Measurements from ENCODE around the gene POLR3H.

DNA sequence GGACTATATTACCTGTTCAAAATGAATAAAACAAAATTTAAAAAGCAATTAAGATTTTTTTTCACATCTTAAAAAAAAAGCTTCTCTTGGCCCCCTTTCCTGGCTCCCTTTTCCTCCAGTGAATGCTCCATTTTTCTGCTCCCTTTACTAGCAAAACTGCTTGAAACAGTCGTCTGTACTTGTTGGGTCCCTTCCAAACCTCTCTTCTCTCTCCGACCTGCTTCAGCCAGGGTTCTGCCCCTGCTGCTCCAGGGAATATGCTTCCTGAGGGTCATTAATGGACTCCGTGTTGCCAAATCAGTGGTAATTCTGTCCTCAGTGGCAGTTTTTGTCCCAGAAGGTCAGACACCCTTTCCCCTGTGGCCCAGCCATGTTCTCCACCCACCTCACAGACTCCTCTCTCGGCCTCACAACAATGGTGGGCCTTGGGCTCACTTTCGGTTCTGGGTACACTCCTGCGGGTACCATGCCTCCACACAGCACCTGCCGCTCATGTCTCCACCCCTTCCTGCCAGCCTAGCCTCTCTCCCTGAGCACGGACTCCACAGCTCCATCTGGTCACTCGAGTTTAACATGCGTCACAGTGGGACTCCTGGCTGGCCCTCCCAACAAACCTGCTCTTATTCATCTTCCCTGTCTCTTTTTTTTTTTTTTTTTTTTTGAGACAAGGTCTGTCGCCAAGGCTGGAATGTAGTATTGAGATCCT is 7.8 kb upstream of the POLR3H start:
- TF ChIP-seq POLR2A (IDR thresholded peaks at IDR 0.05; ENCODE audit: low read depth, low read length), result no peak
- no peak for TF ChIP-seq POLR2AphosphoS5 (IDR thresholded peaks at IDR 0.05; ENCODE audit: low read depth, low read length)
- TF ChIP-seq POU2F2 (IDR thresholded peaks at IDR 0.05; ENCODE audit: low read depth, low read length), result no peak
- TF ChIP-seq SPI1 (IDR thresholded peaks at IDR 0.05; ENCODE audit: low read depth, low read length), result no peak

Measured in GM12891 (cell line).